ENCODE results near the gene SQSTM1.
"Not testable (repeated sequence)": the region's sequence is repeated elsewhere in the genome, so short reads cannot be mapped to it uniquely, and the experiment has no call there.

Gene SQSTM1

DNA sequence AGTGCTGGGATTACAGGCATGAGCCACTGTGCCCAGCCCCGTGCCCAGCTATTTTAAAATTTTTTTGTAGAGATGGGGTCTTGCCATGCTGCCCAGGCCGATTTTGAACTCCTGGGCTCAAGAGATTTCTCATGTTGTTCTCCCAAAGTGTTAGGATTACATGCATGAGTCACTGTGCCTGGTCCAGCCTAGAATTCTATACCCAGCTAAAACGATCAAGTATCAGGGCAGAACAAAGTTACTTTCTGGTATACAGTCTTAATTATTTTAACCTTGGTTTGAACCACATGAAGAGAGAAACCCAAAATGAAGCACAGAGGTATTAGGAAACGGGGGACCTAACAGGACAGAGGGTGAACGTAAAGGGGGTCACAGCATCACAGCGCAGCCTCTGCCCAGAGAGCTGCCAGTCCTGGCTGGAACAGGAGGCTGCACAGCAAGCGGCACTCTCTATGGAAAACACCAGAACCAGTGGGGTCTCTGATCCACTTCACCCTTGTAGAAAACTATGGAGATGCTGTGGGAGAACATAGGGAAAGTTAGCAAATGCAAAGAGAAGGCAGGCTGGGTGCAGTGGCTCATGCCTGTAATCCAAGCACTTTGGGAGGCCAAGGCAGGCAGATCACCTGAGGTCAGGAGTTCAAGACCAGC lies 10.2 kb downstream of the SQSTM1 start:
- H3K4me3 ChIP-seq (ENCODE audit: low read depth, low read length), result no peak overlapping the region
- TF ChIP-seq, protein P1, sequence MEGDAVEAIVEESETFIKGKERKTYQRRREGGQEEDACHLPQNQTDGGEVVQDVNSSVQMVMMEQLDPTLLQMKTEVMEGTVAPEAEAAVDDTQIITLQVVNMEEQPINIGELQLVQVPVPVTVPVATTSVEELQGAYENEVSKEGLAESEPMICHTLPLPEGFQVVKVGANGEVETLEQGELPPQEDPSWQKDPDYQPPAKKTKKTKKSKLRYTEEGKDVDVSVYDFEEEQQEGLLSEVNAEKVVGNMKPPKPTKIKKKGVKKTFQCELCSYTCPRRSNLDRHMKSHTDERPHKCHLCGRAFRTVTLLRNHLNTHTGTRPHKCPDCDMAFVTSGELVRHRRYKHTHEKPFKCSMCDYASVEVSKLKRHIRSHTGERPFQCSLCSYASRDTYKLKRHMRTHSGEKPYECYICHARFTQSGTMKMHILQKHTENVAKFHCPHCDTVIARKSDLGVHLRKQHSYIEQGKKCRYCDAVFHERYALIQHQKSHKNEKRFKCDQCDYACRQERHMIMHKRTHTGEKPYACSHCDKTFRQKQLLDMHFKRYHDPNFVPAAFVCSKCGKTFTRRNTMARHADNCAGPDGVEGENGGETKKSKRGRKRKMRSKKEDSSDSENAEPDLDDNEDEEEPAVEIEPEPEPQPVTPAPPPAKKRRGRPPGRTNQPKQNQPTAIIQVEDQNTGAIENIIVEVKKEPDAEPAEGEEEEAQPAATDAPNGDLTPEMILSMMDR (IDR thresholded peaks at IDR 0.05; ENCODE audit: low read depth, low read length, missing control alignments), result no peak
- DNase-seq (ENCODE audit: low read depth), result no peak
- in situ Hi-C loops (cut with HindIII; ENCODE audit: low sequenced_read_pairs), result no loop called here

DNA sequence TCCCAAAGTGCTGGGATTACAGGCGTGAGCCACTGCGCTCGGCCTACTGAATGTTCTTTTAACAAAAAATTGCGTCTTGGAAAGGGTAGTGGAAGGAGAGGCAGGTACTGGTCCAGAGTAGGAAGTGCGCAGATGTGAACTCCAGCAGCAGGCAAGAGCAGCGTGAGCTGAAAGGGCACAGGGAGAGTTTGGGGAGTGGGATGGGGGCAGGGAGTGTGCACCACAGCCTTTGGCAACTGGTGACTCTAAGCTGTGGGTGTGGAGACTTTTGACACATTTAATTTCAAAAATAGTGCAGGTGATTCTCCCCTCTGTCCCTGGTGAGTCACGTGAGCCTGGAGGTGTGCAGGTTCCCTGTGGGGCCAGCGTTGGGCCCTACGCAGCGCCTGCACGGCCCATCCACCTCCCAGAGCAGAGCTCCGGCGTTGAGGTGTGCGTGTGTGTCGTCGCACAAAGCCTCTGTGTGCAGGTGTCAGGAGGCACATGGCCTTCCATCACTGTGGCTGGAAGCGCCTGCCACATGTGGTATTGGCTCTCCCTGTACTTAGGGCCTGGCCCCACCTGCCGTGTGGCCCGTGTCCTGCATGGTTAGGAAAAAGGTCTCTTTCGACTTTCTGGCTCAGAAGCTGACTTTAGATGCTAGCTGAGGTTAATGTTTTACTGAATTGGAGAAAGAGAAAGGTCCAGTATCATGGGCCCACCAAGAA lies 11.5 kb downstream of the SQSTM1 start:
- TF ChIP-seq, protein P1 (IDR thresholded peaks at IDR 0.05; ENCODE audit: low read depth, low read length, missing control alignments), result no peak
- no peak overlapping the region for H3K4me3 ChIP-seq (ENCODE audit: low read depth, low read length)
- in situ Hi-C loops (cut with HindIII; ENCODE audit: low sequenced_read_pairs), result no loop called here
- DNase-seq (ENCODE audit: low read depth), result no peak

DNA sequence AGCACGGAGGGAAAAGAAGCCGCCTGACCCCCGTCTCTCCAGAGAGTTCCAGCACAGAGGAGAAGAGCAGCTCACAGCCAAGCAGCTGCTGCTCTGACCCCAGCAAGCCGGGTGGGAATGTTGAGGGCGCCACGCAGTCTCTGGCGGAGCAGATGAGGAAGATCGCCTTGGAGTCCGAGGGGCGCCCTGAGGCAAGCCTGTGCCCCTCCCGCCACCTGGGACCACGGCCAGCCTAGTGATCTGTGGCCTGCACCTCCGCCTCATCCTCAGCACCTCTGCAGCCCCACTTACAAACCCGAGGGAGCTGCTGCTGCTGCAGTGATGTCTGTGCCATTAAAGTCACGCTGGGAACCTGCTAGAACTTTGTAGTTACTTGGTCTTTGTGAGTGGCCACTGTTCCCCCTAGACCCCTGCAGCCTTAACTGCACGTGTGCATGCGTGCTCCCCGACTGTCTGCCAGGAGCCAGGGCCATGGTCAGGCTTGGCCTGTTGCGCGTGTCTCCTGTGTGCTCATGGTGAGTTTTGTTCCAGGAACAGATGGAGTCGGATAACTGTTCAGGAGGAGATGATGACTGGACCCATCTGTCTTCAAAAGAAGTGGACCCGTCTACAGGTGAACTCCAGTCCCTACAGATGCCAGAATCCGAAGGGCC lies 12.5 kb downstream of the SQSTM1 start:
- TF ChIP-seq, protein P1 (IDR thresholded peaks at IDR 0.05; ENCODE audit: low read depth, low read length, missing control alignments), result no peak
- no peak overlapping the region for H3K4me3 ChIP-seq (ENCODE audit: low read depth, low read length)
- no peak for DNase-seq (ENCODE audit: low read depth)
- in situ Hi-C loops (cut with HindIII; ENCODE audit: low sequenced_read_pairs), result no loop called here

DNA sequence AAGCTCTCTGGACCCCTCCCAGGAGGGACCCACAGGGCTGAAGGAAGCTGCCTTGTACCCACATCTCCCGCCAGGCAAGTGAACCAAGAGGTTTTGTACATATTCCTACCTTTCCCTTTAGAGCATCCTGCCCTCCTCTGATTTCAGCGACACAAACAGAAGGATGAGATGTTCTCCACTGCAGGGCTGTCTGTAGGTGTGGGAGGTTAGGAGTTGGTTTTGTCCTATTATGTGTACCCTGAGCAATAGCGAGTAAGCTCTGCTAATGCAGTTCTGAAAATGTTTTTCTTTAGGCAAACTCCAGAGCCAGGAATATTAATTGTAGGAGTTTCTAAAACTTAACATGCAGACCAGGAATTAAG lies 13.0 kb downstream of the SQSTM1 start:
- in situ Hi-C loops (cut with HindIII; ENCODE audit: low sequenced_read_pairs), result no loop called here
- no peak overlapping the region for H3K4me3 ChIP-seq (ENCODE audit: low read depth, low read length)

DNA sequence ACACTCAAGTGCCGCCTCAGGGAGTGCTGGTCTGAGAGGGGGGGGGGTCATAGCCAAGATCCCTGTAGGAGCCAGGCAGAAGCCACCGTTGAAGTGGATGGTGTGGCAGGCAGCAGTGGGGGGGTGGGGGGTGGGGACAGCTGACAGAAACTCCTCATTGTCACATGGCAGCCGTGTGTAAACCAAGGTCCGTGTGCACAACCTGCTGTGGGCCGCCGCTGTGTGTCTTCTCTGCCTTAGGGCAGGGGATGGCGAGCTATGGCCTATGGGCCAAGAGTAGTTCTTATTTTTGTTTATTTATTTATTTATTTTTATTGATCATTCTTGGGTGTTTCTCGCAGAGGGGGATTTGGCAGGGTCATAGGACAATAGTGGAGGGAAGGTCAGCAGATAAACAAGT lies 13.4 kb downstream of the SQSTM1 start:
- in situ Hi-C loops (cut with HindIII; ENCODE audit: low sequenced_read_pairs), result no loop called here
- no peak for DNase-seq (ENCODE audit: low read depth)

More for the DNA sequence above, 13.0 kb downstream of the SQSTM1 start:
- DNase-seq (ENCODE audit: low read depth), result no peak
- TF ChIP-seq, protein P1 (IDR thresholded peaks at IDR 0.05; ENCODE audit: low read depth, low read length, missing control alignments), result no peak

DNA sequence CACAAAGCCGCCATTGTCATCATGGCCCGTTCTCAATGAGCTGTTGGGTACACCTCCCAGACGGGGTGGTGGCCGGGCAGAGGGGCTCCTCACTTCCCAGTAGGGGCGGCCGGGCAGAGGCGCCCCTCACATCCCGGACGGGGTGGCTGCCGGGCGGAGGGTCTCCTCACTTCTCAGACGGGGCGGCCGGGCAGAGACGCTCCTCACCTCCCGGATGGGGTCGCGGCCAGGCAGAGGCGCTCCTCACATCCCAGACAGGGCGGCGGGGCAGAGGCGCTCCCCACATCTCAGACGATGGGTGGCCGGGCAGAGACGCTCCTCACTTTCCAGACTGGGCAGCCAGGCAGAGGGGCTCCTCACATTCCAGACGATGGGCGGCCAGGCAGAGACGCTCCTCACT lies 14.2 kb downstream of the SQSTM1 start:
- in situ Hi-C loops (cut with HindIII; ENCODE audit: low sequenced_read_pairs); H3K4me3 ChIP-seq (ENCODE audit: low read depth, low read length); DNase-seq (ENCODE audit: low read depth): not testable (repeated sequence)

More for the DNA sequence above, 13.4 kb downstream of the SQSTM1 start:
- TF ChIP-seq, protein P1 (IDR thresholded peaks at IDR 0.05; ENCODE audit: low read depth, low read length, missing control alignments), result no peak
- no peak overlapping the region for H3K4me3 ChIP-seq (ENCODE audit: low read depth, low read length)

Data from astrocyte of the cerebellum (primary cell).